Stomach (tissue), 9 donors: ENCODE measurements around the gene PTPRD. TPM values are rescaled to one million over a fixed set of nuclear protein-coding genes. Genes with fewer than 3 reads are reported as not detected.

Source experiments
- DNase-seq, 2 donors: peaks; one replicate each; pipeline versions ENCODE4 v3.0.0 to v3.0.0-alpha.2; 2013 to 2019
- H3K27ac ChIP-seq, 5 donors: fragments of 200-600 bp in 4 of 5; sonication (generic) in 4 of 5; one replicate each; pipeline ENCODE4 v1.5.1; 2013 to 2019; ENCODE audit warnings: mild to moderate bottlenecking in 1 of 5, moderate library complexity in 1 of 5
- H3K27me3 ChIP-seq, 3 donors: fragments of 200-600 bp; sonication (generic); one replicate each; pipeline ENCODE4 v1.5.1; 2017 to 2019; ENCODE audit warnings: mixed run types in 1 of 3
- H3K36me3 ChIP-seq, 4 donors: fragments of 200-600 bp; sonication (generic); 1 replicate in 3 of 4; 2 replicates in 1 of 4; pipeline ENCODE4 v1.5.1; 2016 to 2019
- H3K4me1 ChIP-seq, 4 donors: fragments of 200-600 bp; sonication (generic); one replicate each; pipeline ENCODE4 v1.5.1; 2016 to 2019
- H3K4me3 ChIP-seq, 4 donors: fragments of 200-600 bp; sonication (generic) in 3 of 4; one replicate each; pipeline ENCODE4 v1.5.1; 2016 to 2019; ENCODE audit warnings: mild to moderate bottlenecking in 1 of 4
- H3K9me3 ChIP-seq, 4 donors: fragments of 200-600 bp; sonication (generic); one replicate each; pipeline ENCODE4 v1.5.1; 2016 to 2019
- EP300 ChIP-seq: sonication (generic); formaldehyde crosslinking; IDR thresholded peaks from one replicate; pipeline ENCODE4 v1.6.1; 2017; ENCODE audit warnings: antibody characterized with exemption
- POLR2A ChIP-seq, 4 donors: fragments of 450-650 bp; IDR thresholded peaks; one replicate each; pipeline ENCODE4 v1.6.1; 2016; ENCODE audit warnings: antibody characterized with exemption in 4 of 4, control low read depth in 2 of 4, mild to moderate bottlenecking in 1 of 4, moderate library complexity in 1 of 4
- POLR2AphosphoS5 ChIP-seq, 3 donors: sonication (generic); formaldehyde crosslinking; IDR thresholded peaks; one replicate each; pipeline ENCODE4 v1.6.1; 2016; ENCODE audit warnings: antibody characterized with exemption in 3 of 3
- WGBS, 5 donors: extraction: QIAGEN DNeasy Blood & Tissue Kit in 3 of 5; methylation state at CpG; one replicate each; pipeline versions ENCODE4 v1.1.5 to v1.1.7; 2013 to 2018; 5-methylcytosine and 5-hydroxymethylcytosine counted together
- intact Hi-C: fragments of 100-400 bp; cut with DNase I; formaldehyde crosslinking; loops from one replicate; pipeline ENCODE4 v1.15.1; 2023; ENCODE audit warnings: low total_unique reads
- polyA plus RNA-seq, 3 donors: library from polyadenylated mRNA; stranded (reverse); fragments of 200-250 nt; gene quantifications; one replicate each; pipeline ENCODE4 v1.2.3, GENCODE V29; 2013
- total RNA-seq, 5 donors: library from RNA; depleted of rRNA; stranded (reverse); fragments of >200 nt; gene quantifications; one replicate each; pipeline versions ENCODE4 v1.1.0 to v1.2.3, GENCODE V29; 2014 to 2016
- TF ChIP-seq, protein P1 (sequence below), 7 experiments: fragments of 450-650 bp in 4 of 7; fragments of 200-600 bp in 3 of 7; sonication (generic) in 3 of 7; IDR thresholded peaks; one replicate each; pipeline ENCODE4 v1.5.1; 2016 to 2019; ENCODE audit warnings: antibody characterized with exemption in 7 of 7, control low read depth in 2 of 7, mild to moderate bottlenecking in 1 of 7
- donor health status: healthy with polysubstance abuse.
- donor health status: Bipolar disorder and iron deficiency.
- donor health status: healthy.

Gene PTPRD
- total and polyA plus RNA-seq, 8 donors = 0.12 to 53.1 (median 1.2) TPM

DNA sequence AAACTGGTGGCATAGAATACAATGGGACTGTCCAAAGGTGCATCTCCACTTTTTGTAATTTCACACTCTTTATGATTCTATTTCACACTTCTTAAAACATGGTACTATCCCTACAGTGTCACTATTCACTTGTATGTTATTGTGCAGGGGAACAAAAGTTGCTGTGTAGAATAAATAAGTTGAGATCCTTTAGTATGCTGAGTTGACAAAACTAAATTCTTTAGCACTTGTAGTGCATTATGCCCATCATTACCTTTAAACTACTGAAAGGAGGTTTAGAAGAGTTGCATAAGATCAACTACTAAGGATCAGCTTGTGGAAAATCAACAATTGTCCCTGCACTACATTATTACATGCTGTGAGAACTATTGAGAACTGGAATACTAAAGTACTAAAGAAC lies 1380.9 kb downstream of the PTPRD start:
- H3K27me3 ChIP-seq = no peaks in the 10 kb centered on the region

DNA sequence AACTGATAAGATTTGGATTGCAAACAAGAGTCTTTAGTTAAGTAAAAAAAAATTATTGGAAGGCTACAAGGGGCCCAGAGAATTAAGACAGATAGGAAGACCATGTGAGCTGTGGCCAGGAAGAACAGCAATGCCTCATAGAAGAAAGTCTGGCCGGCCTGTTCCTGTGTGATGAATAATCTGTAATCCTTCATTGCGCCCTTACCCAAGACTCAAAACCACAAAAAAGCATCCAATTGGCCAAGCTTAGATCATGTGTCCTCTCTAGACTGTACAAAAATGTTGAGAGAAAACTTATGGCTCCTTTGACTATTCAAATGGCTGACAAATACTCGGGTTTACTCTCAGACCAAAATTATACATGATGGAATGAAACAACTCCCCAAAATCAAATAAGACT lies 1383.5 kb downstream of the PTPRD start:
- TF ChIP-seq EP300 (no peak), POLR2AphosphoS5 (IDR thresholded peaks at IDR 0.05) (no peak), POLR2A (IDR thresholded peaks at IDR 0.05) (no peak)
- TF ChIP-seq, protein P1, sequence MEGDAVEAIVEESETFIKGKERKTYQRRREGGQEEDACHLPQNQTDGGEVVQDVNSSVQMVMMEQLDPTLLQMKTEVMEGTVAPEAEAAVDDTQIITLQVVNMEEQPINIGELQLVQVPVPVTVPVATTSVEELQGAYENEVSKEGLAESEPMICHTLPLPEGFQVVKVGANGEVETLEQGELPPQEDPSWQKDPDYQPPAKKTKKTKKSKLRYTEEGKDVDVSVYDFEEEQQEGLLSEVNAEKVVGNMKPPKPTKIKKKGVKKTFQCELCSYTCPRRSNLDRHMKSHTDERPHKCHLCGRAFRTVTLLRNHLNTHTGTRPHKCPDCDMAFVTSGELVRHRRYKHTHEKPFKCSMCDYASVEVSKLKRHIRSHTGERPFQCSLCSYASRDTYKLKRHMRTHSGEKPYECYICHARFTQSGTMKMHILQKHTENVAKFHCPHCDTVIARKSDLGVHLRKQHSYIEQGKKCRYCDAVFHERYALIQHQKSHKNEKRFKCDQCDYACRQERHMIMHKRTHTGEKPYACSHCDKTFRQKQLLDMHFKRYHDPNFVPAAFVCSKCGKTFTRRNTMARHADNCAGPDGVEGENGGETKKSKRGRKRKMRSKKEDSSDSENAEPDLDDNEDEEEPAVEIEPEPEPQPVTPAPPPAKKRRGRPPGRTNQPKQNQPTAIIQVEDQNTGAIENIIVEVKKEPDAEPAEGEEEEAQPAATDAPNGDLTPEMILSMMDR (IDR thresholded peaks at IDR 0.05) = no peak
- 37 to 53% (median 39%) methylated on average over 3 of the region's 3 CpGs for WGBS, 5 donors
- H3K4me1 ChIP-seq = no peaks in the 10 kb centered on the region
- peak in 1 of 2 donors; percentile 5 for DNase-seq
- intact Hi-C loops = no loop called here
- peaks cover 0 to 9% (median 4%) of the 10 kb centered on the region in 4 donors for H3K9me3 ChIP-seq
- H3K27ac ChIP-seq = no peak overlapping the region
- no peaks in the 10 kb centered on the region for H3K27me3 ChIP-seq
- no peaks in the 10 kb centered on the region for H3K36me3 ChIP-seq
- H3K4me3 ChIP-seq = no peak overlapping the region

More for the DNA sequence above, 1380.9 kb downstream of the PTPRD start:
- Histone ChIP-seq H3K27ac (no peak overlapping the region), H3K9me3 (peaks cover 0 to 11% (median 5%) of the 10 kb centered on the region in 4 donors), H3K4me1 (no peaks in the 10 kb centered on the region), H3K4me3 (no peak overlapping the region), H3K36me3 (no peaks in the 10 kb centered on the region)
- intact Hi-C loops = no loop called here
- no peak for TF ChIP-seq EP300
- TF ChIP-seq POLR2A (IDR thresholded peaks at IDR 0.05) = no peak
- TF ChIP-seq POLR2AphosphoS5 (IDR thresholded peaks at IDR 0.05) = no peak
- TF ChIP-seq, protein P1 (IDR thresholded peaks at IDR 0.05) = no peak
- no peak for DNase-seq

DNA sequence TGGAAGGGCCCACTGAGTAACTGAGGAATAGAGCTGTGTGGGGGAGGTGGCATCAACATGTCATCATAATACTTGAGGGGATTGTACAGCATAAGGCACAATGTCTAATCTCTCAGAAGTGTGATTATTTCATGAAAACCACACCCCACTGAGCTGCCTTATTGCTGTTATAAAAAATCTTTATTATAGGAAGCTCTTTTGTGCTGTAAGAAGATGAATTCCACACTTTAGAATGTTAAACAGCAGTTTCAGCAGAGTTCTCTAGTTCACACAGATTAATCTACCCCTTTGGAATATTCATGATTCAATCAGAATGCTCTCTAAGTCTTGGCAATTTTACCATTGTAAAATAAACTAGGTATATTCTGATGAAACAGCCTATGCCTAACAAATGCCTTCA lies 1389.6 kb downstream of the PTPRD start:
- Histone ChIP-seq H3K27me3 (no peaks in the 10 kb centered on the region), H3K4me1 (no peaks in the 10 kb centered on the region), H3K4me3 (no peak overlapping the region), H3K36me3 (no peaks in the 10 kb centered on the region), H3K9me3 (no peaks in the 10 kb centered on the region), H3K27ac (no peak overlapping the region)
- TF ChIP-seq POLR2A (IDR thresholded peaks at IDR 0.05) (no peak), EP300 (no peak), POLR2AphosphoS5 (IDR thresholded peaks at IDR 0.05) (no peak)
- TF ChIP-seq, protein P1 (IDR thresholded peaks at IDR 0.05) = no peak
- DNase-seq = no peak
- intact Hi-C loops = no loop called here

DNA sequence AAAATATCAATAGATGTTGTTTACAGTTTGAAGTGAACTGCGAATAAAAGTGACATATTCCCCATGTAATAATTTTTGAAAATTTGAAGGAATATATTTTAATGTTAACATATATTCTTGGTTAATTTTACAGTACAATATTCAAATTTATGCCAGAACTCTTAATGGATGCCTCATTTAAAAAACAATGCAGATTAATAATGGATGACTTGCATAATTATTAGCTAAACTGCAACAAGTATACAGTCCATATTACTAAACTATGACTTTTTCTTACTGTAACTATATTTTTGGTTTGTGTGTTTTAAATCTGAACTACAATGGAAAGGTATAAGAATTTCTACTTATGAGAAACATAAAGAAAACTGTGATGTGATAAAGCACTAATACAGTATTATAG lies 1390.1 kb downstream of the PTPRD start:
- WGBS, 5 donors = 90 to 100% (median 94%) methylated on average over 1 of the region's 1 CpG
- Histone ChIP-seq H3K27ac (no peak overlapping the region), H3K36me3 (no peaks in the 10 kb centered on the region), H3K4me1 (no peaks in the 10 kb centered on the region), H3K4me3 (no peak overlapping the region), H3K9me3 (no peaks in the 10 kb centered on the region), H3K27me3 (no peaks in the 10 kb centered on the region)
- TF ChIP-seq, protein P1 (IDR thresholded peaks at IDR 0.05) = no peak
- TF ChIP-seq POLR2AphosphoS5 (IDR thresholded peaks at IDR 0.05) = no peak
- no peak for TF ChIP-seq POLR2A (IDR thresholded peaks at IDR 0.05)
- no peak for TF ChIP-seq EP300
- intact Hi-C loops = no loop called here
- no peak for DNase-seq
